NK-92 (cell line): ENCODE measurements around the gene ANO10.

Source experiments
- DNase-seq: peaks from one replicate; lab custom pipeline; 2025; ENCODE audit not compliant: unreplicated experiment; lab: John Stamatoyannopoulos, UW

ANO10 gene

GRCh38 chr3:43326891-43327581, 294.8 kb downstream of the ANO10 start:
- no peak for DNase-seq

DNA sequence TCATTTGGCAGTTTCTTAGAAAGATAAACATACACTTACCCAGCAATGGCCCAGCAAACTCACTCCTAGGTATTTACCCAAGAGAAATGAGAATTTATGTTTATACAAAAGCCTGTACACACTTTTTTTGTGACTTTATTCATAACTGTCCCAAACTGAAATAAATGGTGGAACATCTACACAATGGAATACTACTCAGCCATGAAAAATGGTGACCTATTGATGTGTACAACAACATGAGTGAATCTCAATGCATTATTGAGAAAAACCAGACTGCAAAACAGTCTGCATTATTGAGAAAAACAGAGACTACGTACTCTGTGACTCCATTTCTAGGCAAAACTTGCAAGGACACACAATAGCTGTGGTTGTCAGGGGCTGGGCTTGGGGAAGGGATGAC, 298.3 kb downstream of the ANO10 start:
- no peak for DNase-seq

DNA sequence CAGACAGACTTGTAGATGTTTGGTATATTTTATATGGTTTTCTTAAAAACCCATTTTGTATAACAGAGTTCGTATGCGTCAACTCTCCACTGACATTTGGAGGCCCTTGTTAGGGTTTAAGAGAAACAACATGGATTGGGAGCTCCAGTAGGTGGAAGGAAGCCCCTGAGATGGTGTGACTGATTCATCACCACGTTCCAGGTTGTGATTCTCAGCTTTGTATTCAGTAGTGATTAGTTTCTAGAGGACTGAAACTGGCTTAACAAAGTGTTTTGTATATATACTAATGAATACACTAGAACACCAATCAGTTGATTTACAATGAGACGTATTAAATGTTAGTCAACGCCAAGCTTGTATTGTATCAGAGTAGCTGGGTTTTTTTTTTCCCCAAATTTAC, 301.5 kb downstream of the ANO10 start:
- no peak for DNase-seq

- no peak for DNase-seq
Measured at GRCh38 chr3:43319794-43320193, 302.0 kb downstream of the ANO10 start.

- DNase-seq: no peak
Measured at GRCh38 chr3:43319376-43319775, 302.4 kb downstream of the ANO10 start.

- DNase-seq: no peak
Measured at GRCh38 chr3:43317461-43318316, 304.1 kb downstream of the ANO10 start.

DNA sequence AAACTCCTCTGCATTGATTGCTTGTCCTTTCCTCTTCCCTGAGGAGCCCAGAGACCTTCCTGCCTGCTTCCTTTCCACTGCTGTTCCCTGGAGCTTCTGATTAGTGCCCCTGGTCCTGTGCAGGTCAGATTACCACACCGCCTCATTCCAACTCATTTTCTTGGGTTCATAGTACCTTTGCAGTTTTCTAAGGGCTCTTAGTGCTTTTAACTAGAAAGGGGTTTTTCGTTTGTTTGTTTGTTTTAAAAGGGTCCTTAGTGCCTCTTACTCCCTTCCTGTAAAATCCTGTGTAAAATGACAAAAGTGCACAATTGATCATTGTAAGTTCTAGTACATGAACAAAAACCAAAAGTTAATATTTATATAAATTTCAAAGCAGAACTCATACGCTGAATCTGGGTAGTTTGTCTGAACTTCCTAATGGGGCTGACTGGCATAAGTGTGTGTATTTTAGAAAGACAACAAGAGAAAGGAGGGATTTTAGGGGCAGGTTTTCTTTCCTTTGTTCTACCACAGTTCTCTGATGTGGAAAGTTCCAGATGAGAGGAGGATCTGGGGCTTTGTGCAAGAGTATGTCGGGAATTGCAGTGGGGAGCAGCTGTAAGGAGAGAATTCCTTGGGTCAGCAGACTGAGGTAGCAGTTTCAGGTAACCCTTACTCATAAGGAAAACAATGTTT, 304.9 kb downstream of the ANO10 start:
- DNase-seq: no peak
